ENCODE data around the gene RNF212.

- TF ChIP-seq, protein P1, sequence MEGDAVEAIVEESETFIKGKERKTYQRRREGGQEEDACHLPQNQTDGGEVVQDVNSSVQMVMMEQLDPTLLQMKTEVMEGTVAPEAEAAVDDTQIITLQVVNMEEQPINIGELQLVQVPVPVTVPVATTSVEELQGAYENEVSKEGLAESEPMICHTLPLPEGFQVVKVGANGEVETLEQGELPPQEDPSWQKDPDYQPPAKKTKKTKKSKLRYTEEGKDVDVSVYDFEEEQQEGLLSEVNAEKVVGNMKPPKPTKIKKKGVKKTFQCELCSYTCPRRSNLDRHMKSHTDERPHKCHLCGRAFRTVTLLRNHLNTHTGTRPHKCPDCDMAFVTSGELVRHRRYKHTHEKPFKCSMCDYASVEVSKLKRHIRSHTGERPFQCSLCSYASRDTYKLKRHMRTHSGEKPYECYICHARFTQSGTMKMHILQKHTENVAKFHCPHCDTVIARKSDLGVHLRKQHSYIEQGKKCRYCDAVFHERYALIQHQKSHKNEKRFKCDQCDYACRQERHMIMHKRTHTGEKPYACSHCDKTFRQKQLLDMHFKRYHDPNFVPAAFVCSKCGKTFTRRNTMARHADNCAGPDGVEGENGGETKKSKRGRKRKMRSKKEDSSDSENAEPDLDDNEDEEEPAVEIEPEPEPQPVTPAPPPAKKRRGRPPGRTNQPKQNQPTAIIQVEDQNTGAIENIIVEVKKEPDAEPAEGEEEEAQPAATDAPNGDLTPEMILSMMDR (conservative IDR thresholded peaks at IDR 0.05; ENCODE audit: low read depth, low read length) = no peak
- no peak for TF ChIP-seq EZH2 (IDR thresholded peaks at IDR 0.05; ENCODE audit: borderline replicate concordance, low read depth, low read length, poor library complexity, severe bottlenecking)
Observed at GRCh38 chr4:1080961-1081688, 32.2 kb downstream of the RNF212 start.
